B cell (primary cell): ENCODE results near the gene RPTOR. TPM values are rescaled to one million over a fixed set of nuclear protein-coding genes. Genes with fewer than 3 reads are reported as not detected.

Experiments used
- ATAC-seq: fragments of 200-7000 bp; cut with Tn5 transposase; one replicate; pipeline ENCODE4 v1.10.0; 2021; ENCODE audit warnings: low read depth, mild to moderate bottlenecking, moderate number of reproducible peaks, moderate library complexity
- CTCF ChIA-PET: fragments of 350-600 bp; sonication (Branson Sonifier 250); formaldehyde crosslinking; loops from one replicate; lab custom pipeline; 2021; ENCODE audit warnings: antibody characterized with exemption, inconsistent platforms; lab: Charles Lee
- POLR2A ChIA-PET: fragments of 350-600 bp; sonication (Branson Sonifier 250); formaldehyde crosslinking; loops from one replicate; lab custom pipeline; 2021; ENCODE audit warnings: antibody characterized with exemption; lab: Charles Lee
- DNase-seq: peaks from one replicate; pipeline ENCODE4 v3.0.0; 2013
- H2AFZ ChIP-seq: 2 replicates; pipeline ENCODE4 v1.6.1; 2012; ENCODE audit warnings: mild to moderate bottlenecking, low read depth, low read length; ENCODE audit not compliant: insufficient read depth, poor library complexity, severe bottlenecking
- H3K27ac ChIP-seq, 2 donors: 1 replicate in 1 of 2; 2 replicates in 1 of 2; pipeline ENCODE4 v1.5.1; 2012 to 2013; ENCODE audit warnings: low read length in 2 of 2, mild to moderate bottlenecking in 2 of 2, moderate library complexity in 1 of 2
- H3K27me3 ChIP-seq, 4 experiments: fragments of 200-600 bp in 1 of 4; sonication (generic) in 1 of 4; replicated peaks in 1 of 4; 1 replicate in 2 of 4; 2 replicates in 2 of 4; pipeline versions ENCODE4 v1.6.1 to v1.7.0; 2013 to 2016; ENCODE audit warnings: low read length in 3 of 4, mild to moderate bottlenecking in 2 of 4, mixed read lengths in 1 of 4, moderate library complexity in 1 of 4; ENCODE audit not compliant: insufficient read depth in 4 of 4, control insufficient read depth in 3 of 4; ENCODE audit errors: control extremely low read depth in 1 of 4
- H3K36me3 ChIP-seq, 2 experiments: replicated peaks in 1 of 2; 1 replicate in 1 of 2; 2 replicates in 1 of 2; pipeline versions ENCODE4 v1.6.1 to v1.7.1; 2013; ENCODE audit warnings: low read length in 1 of 2; ENCODE audit not compliant: insufficient read depth in 2 of 2, control insufficient read depth in 1 of 2; ENCODE audit errors: control extremely low read depth in 1 of 2, extremely low read depth in 1 of 2
- H3K4me1 ChIP-seq, 2 donors: fragments of 200-600 bp in 1 of 2; sonication (generic) in 1 of 2; 1 replicate in 1 of 2; 2 replicates in 1 of 2; pipeline versions ENCODE4 v1.5.1 to v1.6.1; 2013 to 2017; ENCODE audit warnings: low read length in 2 of 2; ENCODE audit not compliant: control insufficient read depth in 2 of 2, insufficient read depth in 2 of 2
- H3K4me2 ChIP-seq: replicated peaks from 2 replicates; pipeline ENCODE3; 2012; ENCODE audit warnings: mild to moderate bottlenecking, low read depth, low read length; ENCODE audit not compliant: poor library complexity, severe bottlenecking
- H3K4me3 ChIP-seq, 5 experiments: fragments of 200-600 bp in 1 of 5; sonication (generic) in 1 of 5; 1 replicate in 3 of 5; 2 replicates in 2 of 5; pipeline versions ENCODE4 v1.5.1 to v1.7.0; 2011 to 2016; ENCODE audit warnings: low read length in 4 of 5, mild to moderate bottlenecking in 4 of 5, low read depth in 2 of 5, control low read depth in 1 of 5, moderate library complexity in 1 of 5; ENCODE audit not compliant: insufficient read depth in 1 of 5; ENCODE audit errors: control extremely low read depth in 1 of 5, extremely low read depth in 1 of 5
- H3K79me2 ChIP-seq: fragments of 200-600 bp; sonication (generic); one replicate; pipeline ENCODE4 v1.6.0; 2016; ENCODE audit warnings: low read length; ENCODE audit not compliant: control insufficient read depth, insufficient read depth
- H3K9ac ChIP-seq: fragments of 200-600 bp; sonication (generic); 2 replicates; pipeline ENCODE4 v1.6.1; 2017; ENCODE audit warnings: mild to moderate bottlenecking, low read length, moderate library complexity
- H3K9me3 ChIP-seq, 3 donors: one replicate each; pipeline versions ENCODE4 v1.6.1 to v1.7.1; 2013; ENCODE audit warnings: low read length in 2 of 3; ENCODE audit not compliant: control insufficient read depth in 2 of 3, insufficient read depth in 1 of 3; ENCODE audit errors: control extremely low read depth in 1 of 3
- H4K20me1 ChIP-seq: 2 replicates; pipeline ENCODE4 v1.6.0; 2012; ENCODE audit warnings: mild to moderate bottlenecking, low read length; ENCODE audit not compliant: insufficient read depth, control insufficient read depth, poor library complexity, severe bottlenecking
- H3K27ac Mint-ChIP-seq: one replicate; pipeline ENCODE4 v1.8.0; 2021; ENCODE audit warnings: mixed read lengths
- H3K27me3 Mint-ChIP-seq: one replicate; pipeline ENCODE4 v1.8.0; 2021; ENCODE audit warnings: mixed read lengths
- H3K4me1 Mint-ChIP-seq: one replicate; pipeline ENCODE4 v1.8.0; 2021; ENCODE audit warnings: mixed read lengths
- H3K4me3 Mint-ChIP-seq: one replicate; pipeline ENCODE4 v1.8.0; 2021; ENCODE audit warnings: mixed read lengths
- H3K9me3 Mint-ChIP-seq: one replicate; pipeline ENCODE4 v1.8.0; 2022; ENCODE audit warnings: mixed read lengths; ENCODE audit not compliant: insufficient read depth
- CTCF ChIP-seq: fragments of 200-600 bp; IDR thresholded peaks from one replicate; pipeline ENCODE4 v1.8.0; 2022; ENCODE audit warnings: antibody characterized with exemption, mild to moderate bottlenecking
- EZH2 ChIP-seq: IDR thresholded peaks from 2 replicates; pipeline ENCODE4 v1.6.1; 2012; ENCODE audit warnings: borderline replicate concordance, low read depth, mild to moderate bottlenecking, moderate library complexity, low read length; ENCODE audit not compliant: insufficient read depth, poor library complexity, severe bottlenecking
- WGBS: methylation state at CpG from one replicate; pipeline ENCODE4 v1.1.5; 2013; ENCODE audit warnings: missing lambda C conversion rate; ENCODE audit not compliant: insufficient coverage; 5-methylcytosine and 5-hydroxymethylcytosine counted together
- intact Hi-C: fragments of 100-400 bp; cut with micrococcal nuclease; formaldehyde crosslinking; loops from one replicate; pipeline ENCODE4 v1.10.0; 2022
- polyA plus RNA-seq: library from polyadenylated mRNA; depleted of rRNA; stranded (reverse); fragments of >200 nt; gene quantifications from 2 replicates; pipeline ENCODE4 v1.2.3, GENCODE V29; 2012
- total RNA-seq, 2 donors: library from RNA; stranded (reverse); fragments of 120-200 nt in 1 of 2; gene quantifications; 1 replicate in 1 of 2; 2 replicates in 1 of 2; pipeline versions ENCODE4 v1.2.3 to v1.2.4, GENCODE V29; 2013 to 2022

The RPTOR gene
- total and polyA plus RNA-seq, 2 donors (not counting 1 experiment from before 2014, with no cell fraction given), result 13.4 to 58.8 TPM

GRCh38 chr17:81000631-81001357 is 456.2 kb downstream of the RPTOR start:
- H3K27ac ChIP-seq, result no peak overlapping the region
- intact Hi-C loops, result no loop called here
- no peaks in the 10 kb centered on the region for H3K79me2 ChIP-seq
- H3K4me3 Mint-ChIP-seq, result no peak overlapping the region
- H3K4me1 ChIP-seq, result peaks cover 12 to 13% of the 10 kb centered on the region in 2 donors
- H3K4me2 ChIP-seq, result no peak overlapping the region
- peaks cover 11% of the 10 kb centered on the region for H3K4me1 Mint-ChIP-seq
- ChIA-PET POLR2A (no interaction called here), CTCF (interaction anchor here (1.7 kb wide), 1 partner anchor 12 kb away, joined by 4 read pairs; no protein-coding TSS in a partner anchor)
- peaks cover 18% of the 10 kb centered on the region for H3K27me3 Mint-ChIP-seq
- no peaks in the 10 kb centered on the region for H3K9me3 Mint-ChIP-seq
- WGBS, result 97% methylated on average over 18 of the region's 18 CpGs
- peaks cover 0 to 27% (median 10%) of the 10 kb centered on the region in 4 experiments for H3K27me3 ChIP-seq
- H3K9me3 ChIP-seq, result peaks cover 0 to 6% (median 0%) of the 10 kb centered on the region in 3 donors
- peaks cover 0 to 35% of the 10 kb centered on the region in 2 experiments for H3K36me3 ChIP-seq
- TF ChIP-seq CTCF (no peak), EZH2 (no peak)
- H4K20me1 ChIP-seq, result no peaks in the 10 kb centered on the region
- H3K4me3 ChIP-seq, result no peak overlapping the region
- H3K27ac Mint-ChIP-seq, result no peak overlapping the region
- DNase-seq, result peak; percentile 13
- H2AFZ ChIP-seq, result no peak overlapping the region
- H3K9ac ChIP-seq, result no peak overlapping the region
- ATAC-seq, result no peak

- H3K4me3 Mint-ChIP-seq, result no peak overlapping the region
- H3K27me3 Mint-ChIP-seq, result peaks cover 26% of the 10 kb centered on the region
- Histone ChIP-seq H3K36me3 (peaks cover 0 to 24% of the 10 kb centered on the region in 2 experiments), H3K9ac (no peak overlapping the region), H2AFZ (no peak overlapping the region), H3K4me3 (no peak overlapping the region), H3K4me1 (peaks cover 12 to 13% of the 10 kb centered on the region in 2 donors), H3K4me2 (no peak overlapping the region), H3K27me3 (peaks cover 0 to 27% (median 11%) of the 10 kb centered on the region in 4 experiments), H3K27ac (no peak overlapping the region), H3K9me3 (peaks cover 0 to 6% (median 0%) of the 10 kb centered on the region in 3 donors), H4K20me1 (no peaks in the 10 kb centered on the region), H3K79me2 (no peaks in the 10 kb centered on the region)
- DNase-seq (no peak), ATAC-seq (no peak)
- 81% methylated on average over 7 of the region's 10 CpGs for WGBS
- TF ChIP-seq CTCF (no peak), EZH2 (no peak)
- H3K9me3 Mint-ChIP-seq, result no peaks in the 10 kb centered on the region
- ChIA-PET CTCF (interaction anchor here (1.0 to 1.7 kb wide), 2 partner anchors 13 to 19 kb away, joined by 3 to 4 read pairs; no protein-coding TSS in a partner anchor), POLR2A (interaction anchor here (0.6 kb wide), 1 partner anchor 16 kb away, joined by 3 read pairs; no protein-coding TSS in a partner anchor)
- peaks cover 11% of the 10 kb centered on the region for H3K4me1 Mint-ChIP-seq
- intact Hi-C loops, result no loop called here
- H3K27ac Mint-ChIP-seq, result no peak overlapping the region
Measured at GRCh38 chr17:81002013-81002384, 457.4 kb downstream of the RPTOR start.
